ENCODE data around the gene CITED2. TPM values are rescaled to one million over a fixed set of nuclear protein-coding genes. Genes with fewer than 3 reads are reported as not detected.

Gene CITED2
- total RNA-seq, 1 experiment from 2014 or later: 110 TPM

- TF ChIP-seq CTCF (conservative IDR thresholded peaks at IDR 0.05): no peak
- H3K9me3 ChIP-seq (ENCODE audit: control insufficient read depth, low read depth, low read length): no peaks in the 10 kb centered on the region
- H3K79me1 ChIP-seq (ENCODE audit: insufficient read depth, low read depth, low read length, poor library complexity, severe bottlenecking): no peaks in the 10 kb centered on the region
- no peak overlapping the region for H3K4ac ChIP-seq (ENCODE audit: low read depth, low read length)
- H3T11ph ChIP-seq (ENCODE audit: low read length): no peak overlapping the region
- Mint-ChIP-seq H3K27me3 (ENCODE audit: low read depth) (no peaks in the 10 kb centered on the region), H3K36me3 (ENCODE audit: insufficient read depth in 1 of 3, low read depth in 3 of 3) (no peaks in the 10 kb centered on the region), H3K4me3 (no peak overlapping the region), H3K27ac (no peak overlapping the region), H3K9me3 (no peaks in the 10 kb centered on the region), H3K4me1 (peaks cover 5 to 9% of the 10 kb centered on the region in 2 experiments)
- no peak overlapping the region for H2BK15ac ChIP-seq (ENCODE audit: low read depth, low read length)
- H3K18ac ChIP-seq (ENCODE audit: insufficient read length, low read depth, low read length): no peak overlapping the region
- no peak overlapping the region for H3K14ac ChIP-seq (ENCODE audit: insufficient read depth, low read length)
- H3K23ac ChIP-seq (ENCODE audit: insufficient read length, low read depth, low read length): no peak overlapping the region
- no peaks in the 10 kb centered on the region for H4K20me1 ChIP-seq (ENCODE audit: control insufficient read depth, insufficient read depth, insufficient read length)
- no peak overlapping the region for H2BK120ac ChIP-seq (ENCODE audit: low read depth, low read length, poor library complexity, severe bottlenecking)
- H2AK5ac ChIP-seq (ENCODE audit: insufficient read length, low read length): no peak overlapping the region
- no peak overlapping the region for H2BK20ac ChIP-seq (ENCODE audit: low read depth, low read length, poor library complexity, severe bottlenecking)
- no peak for DNase-seq
- H3K56ac ChIP-seq (ENCODE audit: insufficient read length, low read depth, low read length): no peak overlapping the region
- no CpG with 5 or more reads among the region's 5 CpGs for WGBS (ENCODE audit: extremely low coverage, insufficient read length, low lambda C conversion rate)
- no peak overlapping the region for H2AFZ ChIP-seq (ENCODE audit: low read length)
- no peak overlapping the region for H3K4me2 ChIP-seq (ENCODE audit: insufficient read depth, insufficient read length, low read length)
- no peak overlapping the region for H4K8ac ChIP-seq (replicated peaks; ENCODE audit: insufficient read length, low read depth, low read length)
- H4K91ac ChIP-seq (ENCODE audit: insufficient read length, low read depth, low read length): no peak overlapping the region
- no peaks in the 10 kb centered on the region for H3K27me3 ChIP-seq (ENCODE audit: insufficient read depth, low read length)
- no peak overlapping the region for H3K9ac ChIP-seq (ENCODE audit: extremely low read depth, insufficient read length, low read length)
- no peak overlapping the region for H4K5ac ChIP-seq (ENCODE audit: insufficient read length, low read depth, low read length)
- no peaks in the 10 kb centered on the region for H3K4me1 ChIP-seq (ENCODE audit: insufficient read depth, low read length)
- H2BK5ac ChIP-seq (ENCODE audit: insufficient read length, low read length): no peak overlapping the region
- H3K27ac ChIP-seq (ENCODE audit: insufficient read length, low read depth, low read length): no peak overlapping the region
- no peak overlapping the region for H2BK12ac ChIP-seq (ENCODE audit: insufficient read length, low read depth, low read length)
- no peaks in the 10 kb centered on the region for H3K23me2 ChIP-seq (ENCODE audit: insufficient read length, low read depth, low read length, poor library complexity, severe bottlenecking)
- H3K79me2 ChIP-seq (ENCODE audit: insufficient read depth, low read length): no peaks in the 10 kb centered on the region
Measured at GRCh38 chr6:139334806-139335446, 39.5 kb downstream of the CITED2 start.
